Aorta (tissue), 5 donors: ENCODE results near the gene PERCC1. TPM values are rescaled to one million over a fixed set of nuclear protein-coding genes. Genes with fewer than 3 reads are reported as not detected.
A peak's percentile ranks its signal among the peaks of the same experiment; 100 is the strongest.
"Not testable (repeated sequence)": the region's sequence is repeated elsewhere in the genome, so short reads cannot be mapped to it uniquely, and the experiment has no call there.

Experiments
- ATAC-seq: fragments of 200-7000 bp; cut with Tn5 transposase; one replicate; pipeline ENCODE4 v1.9.1; 2022; ENCODE audit warnings: moderate library complexity; ENCODE audit not compliant: low FRiP score
- DNase-seq, 2 donors: peaks; one replicate each; pipeline ENCODE4 v3.0.0-alpha.2; 2020
- H3K27ac ChIP-seq, 2 donors: one replicate each; pipeline ENCODE4 v1.5.1; 2013; ENCODE audit warnings: low read length in 2 of 2, mild to moderate bottlenecking in 2 of 2, moderate library complexity in 2 of 2, control low read depth in 1 of 2, inconsistent platforms in 1 of 2, low read depth in 1 of 2
- H3K27me3 ChIP-seq, 2 donors: one replicate each; pipeline ENCODE4 v1.6.1; 2013; ENCODE audit warnings: control low read depth in 1 of 2, low read length in 1 of 2, mild to moderate bottlenecking in 1 of 2, moderate library complexity in 1 of 2; ENCODE audit not compliant: insufficient read depth in 2 of 2, control insufficient read depth in 1 of 2
- H3K36me3 ChIP-seq, 2 donors: one replicate each; pipeline ENCODE4 v1.6.1; 2013; ENCODE audit warnings: control low read depth in 1 of 2, low read length in 1 of 2, mild to moderate bottlenecking in 1 of 2; ENCODE audit not compliant: insufficient read depth in 2 of 2, control insufficient read depth in 1 of 2
- H3K4me1 ChIP-seq, 2 donors: one replicate each; pipeline ENCODE4 v1.6.1; 2013; ENCODE audit warnings: low read length in 2 of 2, control low read depth in 1 of 2, mild to moderate bottlenecking in 1 of 2, moderate library complexity in 1 of 2; ENCODE audit not compliant: insufficient read depth in 2 of 2, control insufficient read depth in 1 of 2
- H3K4me3 ChIP-seq, 2 donors: one replicate each; pipeline ENCODE4 v1.5.1; 2013; ENCODE audit warnings: low read length in 2 of 2, control low read depth in 1 of 2, mild to moderate bottlenecking in 1 of 2
- H3K9me3 ChIP-seq: one replicate; pipeline ENCODE4 v1.6.1; 2013; ENCODE audit warnings: mild to moderate bottlenecking, low read length; ENCODE audit not compliant: control insufficient read depth
- WGBS, 2 donors: extraction: QIAGEN DNeasy Blood & Tissue Kit; methylation state at CpG; one replicate each; pipeline ENCODE4 v1.1.7; 2013; 5-methylcytosine and 5-hydroxymethylcytosine counted together
- intact Hi-C, 2 donors: fragments of 100-400 bp; cut with DNase I; formaldehyde crosslinking; loops; one replicate each; pipeline versions ENCODE4 v1.14.2 to v1.15.0; 2022
- polyA plus RNA-seq, 2 donors: library from polyadenylated mRNA; stranded (reverse); fragments of 200-250 nt; gene quantifications; one replicate each; pipeline ENCODE4 v1.2.3, GENCODE V29; 2013
- total RNA-seq, 2 donors: library from RNA; stranded (reverse); fragmentation: NEBNext Ultra II Directional; extraction: Animal tissue kit (Norgen Biotek cat#: 25700); gene quantifications; one replicate each; pipeline ENCODE4 v1.2.1, GENCODE V29; 2021
- donor health status: healthy with polysubstance abuse.
- donor health status: Bipolar disorder and iron deficiency.
- donor health status: DM: no; HTN: no; CAD: no.
- donor health status: DM: no; HTN: no; CAD: no.
- donor health status: DM: yes; HTN: yes; CAD: no.

Gene PERCC1
- total and polyA plus RNA-seq, 4 donors: not detected

- 92 to 93% methylated on average over 12 to 13 of the region's 13 CpGs for WGBS, 2 donors
- intact Hi-C loops: no loop called here
- Histone ChIP-seq H3K27me3 (no peaks in the 10 kb centered on the region), H3K27ac (no peak overlapping the region), H3K9me3 (no peaks in the 10 kb centered on the region), H3K4me1 (no peaks in the 10 kb centered on the region), H3K4me3 (no peak overlapping the region), H3K36me3 (no peaks in the 10 kb centered on the region)
- ATAC-seq (no peak), DNase-seq (peak in 1 of 2 donors; percentile 75)
Measured at GRCh38 chr16:1465567-1465915, 34.7 kb downstream of the PERCC1 start.

DNA sequence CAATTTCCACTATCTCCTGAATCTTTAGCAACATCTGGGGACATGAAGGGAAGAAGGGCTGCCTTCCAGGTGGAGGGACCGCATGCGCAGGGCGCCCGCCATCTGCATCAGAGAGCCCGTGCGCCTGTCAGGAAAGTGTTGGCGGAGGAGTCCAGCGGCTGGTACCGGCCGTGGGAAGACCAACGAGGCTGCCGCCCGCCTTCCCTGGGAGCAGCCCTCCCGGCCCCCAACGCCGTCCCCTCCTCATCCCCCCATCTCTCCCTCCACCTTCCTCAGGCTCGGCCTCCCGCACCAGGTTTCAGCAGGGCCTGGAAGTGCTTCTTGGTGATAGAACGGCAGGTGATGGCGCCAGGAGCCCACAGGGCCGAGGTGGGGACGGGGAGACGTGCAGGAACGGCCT is 35.2 kb downstream of the PERCC1 start:
- no peak for DNase-seq
- Histone ChIP-seq H3K4me1 (no peaks in the 10 kb centered on the region), H3K36me3 (no peaks in the 10 kb centered on the region), H3K9me3 (no peaks in the 10 kb centered on the region), H3K4me3 (no peak overlapping the region), H3K27ac (no peak overlapping the region), H3K27me3 (no peaks in the 10 kb centered on the region)
- no peak for ATAC-seq
- intact Hi-C loops: no loop called here
- WGBS, 2 donors: 91% methylated on average over 24 of the region's 24 CpGs

DNA sequence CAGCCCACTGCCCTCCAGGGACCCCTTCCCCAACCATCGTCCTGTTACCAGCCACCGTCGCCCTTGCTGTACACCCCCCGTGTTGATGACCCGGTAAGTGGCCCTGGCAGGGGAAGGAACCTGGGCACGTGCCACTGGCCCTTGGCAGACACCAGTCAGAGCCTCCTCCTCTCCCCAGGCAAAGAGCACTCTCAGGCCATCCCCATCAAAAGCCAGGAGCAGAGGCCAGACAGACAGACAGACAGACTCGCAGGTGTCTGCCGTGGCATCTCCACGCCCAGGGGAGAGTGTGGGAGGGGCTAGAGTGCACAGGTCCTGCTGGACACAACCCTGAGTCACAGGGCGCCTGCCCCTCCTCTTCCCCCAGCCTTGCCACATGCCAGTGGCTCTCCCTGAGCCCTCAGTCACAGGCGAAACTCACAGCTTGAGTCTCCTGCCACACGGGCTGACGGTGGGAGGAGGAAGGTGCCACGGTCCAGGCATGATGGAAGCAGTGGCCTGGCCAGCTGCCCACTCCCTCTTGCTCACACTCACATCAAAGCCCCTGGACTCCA is 36.2 kb downstream of the PERCC1 start:
- intact Hi-C loops: no loop called here
- WGBS, 2 donors: 77% methylated on average over 13 to 14 of the region's 14 CpGs
- H3K27me3 ChIP-seq: no peaks in the 10 kb centered on the region
- no peak overlapping the region for H3K4me3 ChIP-seq
- H3K9me3 ChIP-seq: no peaks in the 10 kb centered on the region
- DNase-seq (peak in 1 of 2 donors; percentile 69), ATAC-seq (no peak)
- no peaks in the 10 kb centered on the region for H3K4me1 ChIP-seq
- H3K27ac ChIP-seq: no peak overlapping the region
- H3K36me3 ChIP-seq: no peaks in the 10 kb centered on the region

GRCh38 chr16:1468426-1468810 is 37.5 kb downstream of the PERCC1 start:
- no peaks in the 10 kb centered on the region for H3K4me1 ChIP-seq
- H3K36me3 ChIP-seq: no peaks in the 10 kb centered on the region
- ATAC-seq (no peak), DNase-seq (no peak)
- WGBS, 2 donors: 83 to 87% methylated on average over 22 of the region's 22 CpGs
- H3K27ac ChIP-seq: no peak overlapping the region
- H3K9me3 ChIP-seq: no peaks in the 10 kb centered on the region
- H3K27me3 ChIP-seq: no peaks in the 10 kb centered on the region
- no peak overlapping the region for H3K4me3 ChIP-seq
- intact Hi-C loops: no loop called here

DNA sequence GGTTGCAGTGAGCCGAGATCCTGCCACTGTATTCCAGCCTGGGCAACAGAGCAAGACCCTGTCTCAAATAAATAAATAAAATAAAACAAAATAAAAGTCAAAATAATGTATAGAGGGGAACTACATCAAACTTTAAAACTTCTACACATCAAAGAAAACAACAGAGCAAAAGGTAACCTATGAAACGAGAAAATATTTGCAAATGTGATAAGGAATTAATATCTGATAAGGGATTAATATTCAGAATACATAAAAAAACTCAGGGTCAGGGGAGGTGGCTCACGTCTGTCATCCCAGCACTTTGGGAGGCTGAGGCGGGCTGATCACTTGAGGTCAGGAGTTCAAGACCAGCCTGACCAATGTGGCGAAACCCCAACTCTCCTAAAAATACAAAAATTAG is 38.3 kb downstream of the PERCC1 start:
- DNase-seq, intact Hi-C loops, ATAC-seq, H3K27me3 ChIP-seq, H3K4me1 ChIP-seq, H3K36me3 ChIP-seq, H3K4me3 ChIP-seq, H3K27ac ChIP-seq, H3K9me3 ChIP-seq: not testable (repeated sequence)
- 75 to 77% methylated on average over 5 of the region's 5 CpGs for WGBS, 2 donors

- Histone ChIP-seq H3K27ac (no peak overlapping the region), H3K9me3 (no peaks in the 10 kb centered on the region), H3K36me3 (no peaks in the 10 kb centered on the region), H3K4me1 (no peaks in the 10 kb centered on the region), H3K27me3 (no peaks in the 10 kb centered on the region), H3K4me3 (no peak overlapping the region)
- ATAC-seq: no peak
- DNase-seq: peak in 1 of 2 donors; percentile 72
- intact Hi-C loops: no loop called here
- WGBS, 2 donors: 77 to 86% methylated on average over 20 of the region's 20 CpGs
Measured at GRCh38 chr16:1469693-1470201, 38.9 kb downstream of the PERCC1 start.

DNA sequence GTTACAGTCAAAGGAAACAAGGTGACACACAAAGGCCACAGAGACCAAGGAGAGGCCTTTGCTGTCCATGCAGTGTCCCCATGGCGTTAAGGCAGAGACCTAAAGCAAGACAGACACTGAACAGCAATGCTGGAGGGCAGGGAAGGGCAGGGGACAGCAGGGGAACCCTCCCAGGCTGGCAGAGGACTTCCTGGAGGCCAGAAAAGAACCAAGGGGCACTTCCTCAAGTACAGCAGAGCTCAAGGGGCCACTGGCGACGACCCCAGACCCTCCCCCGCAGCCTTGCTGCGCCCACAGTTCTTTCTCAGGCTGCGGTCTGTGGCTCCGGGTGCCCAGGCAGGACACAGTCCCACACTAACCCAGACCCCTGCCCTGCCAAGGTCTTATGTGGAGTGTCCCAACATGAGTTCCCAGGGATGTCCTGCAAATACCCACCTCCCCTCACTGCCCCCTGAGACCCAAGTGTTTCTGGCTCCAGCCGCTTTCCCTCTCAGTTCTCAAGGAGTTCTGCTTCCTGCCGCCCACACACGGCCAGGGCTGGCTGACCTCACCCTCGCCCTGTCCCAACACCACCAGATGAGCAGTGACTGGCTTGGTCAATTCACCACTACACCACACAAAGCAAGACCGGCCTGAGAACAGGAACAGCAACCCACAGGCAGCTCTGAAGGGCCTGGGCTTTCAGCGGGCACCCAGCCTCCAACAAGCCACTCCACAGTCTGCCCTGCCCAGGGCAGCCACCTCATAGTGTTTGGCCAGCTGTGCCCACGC is 39.8 kb downstream of the PERCC1 start:
- H3K9me3 ChIP-seq: no peaks in the 10 kb centered on the region
- ATAC-seq: no peak
- no peak overlapping the region for H3K27ac ChIP-seq
- 72 to 75% methylated on average over 14 of the region's 14 CpGs for WGBS, 2 donors
- no peaks in the 10 kb centered on the region for H3K4me1 ChIP-seq
- intact Hi-C loops: no loop called here
- H3K36me3 ChIP-seq: no peaks in the 10 kb centered on the region
- peak in 1 of 2 donors; percentile 76 for DNase-seq
- no peaks in the 10 kb centered on the region for H3K27me3 ChIP-seq
- no peak overlapping the region for H3K4me3 ChIP-seq

- WGBS, 2 donors: 87% methylated on average over 26 of the region's 26 CpGs
- no peak overlapping the region for H3K27ac ChIP-seq
Measured at GRCh38 chr16:1471569-1472194, 40.8 kb downstream of the PERCC1 start.

DNA sequence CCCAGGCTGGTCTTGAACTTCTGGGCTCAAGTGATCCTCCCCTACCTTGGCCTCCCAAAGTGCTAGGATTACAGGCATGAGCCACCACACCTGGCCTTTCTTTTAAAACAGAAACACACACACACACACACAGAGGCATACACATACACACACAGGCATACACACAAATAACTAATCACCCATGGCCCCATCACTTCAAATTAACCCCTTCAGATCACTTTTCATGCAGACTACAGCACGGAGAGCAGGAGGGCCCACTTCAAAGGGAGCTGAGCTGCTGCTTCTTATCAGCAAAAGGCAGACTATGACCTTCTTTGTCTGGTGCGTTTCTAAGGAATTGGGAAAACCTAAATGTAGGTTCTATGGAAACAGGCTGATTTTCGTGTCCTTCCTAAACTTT is 42.1 kb downstream of the PERCC1 start:
- no peak overlapping the region for H3K27ac ChIP-seq
- ATAC-seq (no peak), DNase-seq (no peak)
- H3K4me1 ChIP-seq: no peaks in the 10 kb centered on the region
- H3K9me3 ChIP-seq: no peaks in the 10 kb centered on the region
- H3K36me3 ChIP-seq: no peaks in the 10 kb centered on the region
- intact Hi-C loops: no loop called here
- H3K4me3 ChIP-seq: no peak overlapping the region
- 73 to 77% methylated on average over 3 of the region's 3 CpGs for WGBS, 2 donors
- no peaks in the 10 kb centered on the region for H3K27me3 ChIP-seq

More at GRCh38 chr16:1471569-1472194, 40.8 kb downstream of the PERCC1 start:
- Histone ChIP-seq H3K27me3 (no peaks in the 10 kb centered on the region), H3K36me3 (no peaks in the 10 kb centered on the region), H3K4me3 (no peak overlapping the region), H3K9me3 (no peaks in the 10 kb centered on the region), H3K4me1 (no peaks in the 10 kb centered on the region)
- no peak for ATAC-seq
- peak in 1 of 2 donors; percentile 46 for DNase-seq
- intact Hi-C loops: no loop called here
